ENCODE results near the gene RGMA.

DNA sequence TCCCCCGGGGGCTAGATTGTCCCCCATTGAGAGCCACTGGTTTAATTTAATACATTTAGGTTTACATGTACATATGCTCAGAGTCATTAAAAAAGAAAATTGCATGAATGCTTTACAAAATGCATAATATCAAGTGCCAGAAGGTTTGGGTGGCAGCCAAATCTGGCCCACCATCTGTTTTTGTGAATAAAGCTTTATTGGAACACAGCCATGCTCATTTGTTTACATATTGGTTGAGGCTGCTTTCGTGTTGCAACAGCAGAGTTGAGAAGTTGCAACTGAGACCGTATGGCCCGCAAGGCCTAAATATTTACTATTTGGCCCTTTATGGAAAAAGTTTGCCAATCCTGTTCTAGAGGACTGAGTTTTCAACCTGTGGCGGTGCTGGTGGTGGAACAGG lies 32.1 kb upstream of the RGMA start:
- no peak for TF ChIP-seq POLR2A (IDR thresholded peaks at IDR 0.05; ENCODE audit: low read depth, low read length)
- TF ChIP-seq, protein P1, sequence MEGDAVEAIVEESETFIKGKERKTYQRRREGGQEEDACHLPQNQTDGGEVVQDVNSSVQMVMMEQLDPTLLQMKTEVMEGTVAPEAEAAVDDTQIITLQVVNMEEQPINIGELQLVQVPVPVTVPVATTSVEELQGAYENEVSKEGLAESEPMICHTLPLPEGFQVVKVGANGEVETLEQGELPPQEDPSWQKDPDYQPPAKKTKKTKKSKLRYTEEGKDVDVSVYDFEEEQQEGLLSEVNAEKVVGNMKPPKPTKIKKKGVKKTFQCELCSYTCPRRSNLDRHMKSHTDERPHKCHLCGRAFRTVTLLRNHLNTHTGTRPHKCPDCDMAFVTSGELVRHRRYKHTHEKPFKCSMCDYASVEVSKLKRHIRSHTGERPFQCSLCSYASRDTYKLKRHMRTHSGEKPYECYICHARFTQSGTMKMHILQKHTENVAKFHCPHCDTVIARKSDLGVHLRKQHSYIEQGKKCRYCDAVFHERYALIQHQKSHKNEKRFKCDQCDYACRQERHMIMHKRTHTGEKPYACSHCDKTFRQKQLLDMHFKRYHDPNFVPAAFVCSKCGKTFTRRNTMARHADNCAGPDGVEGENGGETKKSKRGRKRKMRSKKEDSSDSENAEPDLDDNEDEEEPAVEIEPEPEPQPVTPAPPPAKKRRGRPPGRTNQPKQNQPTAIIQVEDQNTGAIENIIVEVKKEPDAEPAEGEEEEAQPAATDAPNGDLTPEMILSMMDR (IDR thresholded peaks at IDR 0.05 in 2 of 3, conservative IDR thresholded peaks at IDR 0.05 in 1 of 3; ENCODE audit: control insufficient read depth in 2 of 3, extremely low read depth in 1 of 3, insufficient read depth in 1 of 3, low read depth in 3 of 3, low read length in 3 of 3): no peak
- TF ChIP-seq, protein P2, sequence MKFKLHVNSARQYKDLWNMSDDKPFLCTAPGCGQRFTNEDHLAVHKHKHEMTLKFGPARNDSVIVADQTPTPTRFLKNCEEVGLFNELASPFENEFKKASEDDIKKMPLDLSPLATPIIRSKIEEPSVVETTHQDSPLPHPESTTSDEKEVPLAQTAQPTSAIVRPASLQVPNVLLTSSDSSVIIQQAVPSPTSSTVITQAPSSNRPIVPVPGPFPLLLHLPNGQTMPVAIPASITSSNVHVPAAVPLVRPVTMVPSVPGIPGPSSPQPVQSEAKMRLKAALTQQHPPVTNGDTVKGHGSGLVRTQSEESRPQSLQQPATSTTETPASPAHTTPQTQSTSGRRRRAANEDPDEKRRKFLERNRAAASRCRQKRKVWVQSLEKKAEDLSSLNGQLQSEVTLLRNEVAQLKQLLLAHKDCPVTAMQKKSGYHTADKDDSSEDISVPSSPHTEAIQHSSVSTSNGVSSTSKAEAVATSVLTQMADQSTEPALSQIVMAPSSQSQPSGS (IDR thresholded peaks at IDR 0.05; ENCODE audit: low read length): no peak
- TF ChIP-seq, protein P3, sequence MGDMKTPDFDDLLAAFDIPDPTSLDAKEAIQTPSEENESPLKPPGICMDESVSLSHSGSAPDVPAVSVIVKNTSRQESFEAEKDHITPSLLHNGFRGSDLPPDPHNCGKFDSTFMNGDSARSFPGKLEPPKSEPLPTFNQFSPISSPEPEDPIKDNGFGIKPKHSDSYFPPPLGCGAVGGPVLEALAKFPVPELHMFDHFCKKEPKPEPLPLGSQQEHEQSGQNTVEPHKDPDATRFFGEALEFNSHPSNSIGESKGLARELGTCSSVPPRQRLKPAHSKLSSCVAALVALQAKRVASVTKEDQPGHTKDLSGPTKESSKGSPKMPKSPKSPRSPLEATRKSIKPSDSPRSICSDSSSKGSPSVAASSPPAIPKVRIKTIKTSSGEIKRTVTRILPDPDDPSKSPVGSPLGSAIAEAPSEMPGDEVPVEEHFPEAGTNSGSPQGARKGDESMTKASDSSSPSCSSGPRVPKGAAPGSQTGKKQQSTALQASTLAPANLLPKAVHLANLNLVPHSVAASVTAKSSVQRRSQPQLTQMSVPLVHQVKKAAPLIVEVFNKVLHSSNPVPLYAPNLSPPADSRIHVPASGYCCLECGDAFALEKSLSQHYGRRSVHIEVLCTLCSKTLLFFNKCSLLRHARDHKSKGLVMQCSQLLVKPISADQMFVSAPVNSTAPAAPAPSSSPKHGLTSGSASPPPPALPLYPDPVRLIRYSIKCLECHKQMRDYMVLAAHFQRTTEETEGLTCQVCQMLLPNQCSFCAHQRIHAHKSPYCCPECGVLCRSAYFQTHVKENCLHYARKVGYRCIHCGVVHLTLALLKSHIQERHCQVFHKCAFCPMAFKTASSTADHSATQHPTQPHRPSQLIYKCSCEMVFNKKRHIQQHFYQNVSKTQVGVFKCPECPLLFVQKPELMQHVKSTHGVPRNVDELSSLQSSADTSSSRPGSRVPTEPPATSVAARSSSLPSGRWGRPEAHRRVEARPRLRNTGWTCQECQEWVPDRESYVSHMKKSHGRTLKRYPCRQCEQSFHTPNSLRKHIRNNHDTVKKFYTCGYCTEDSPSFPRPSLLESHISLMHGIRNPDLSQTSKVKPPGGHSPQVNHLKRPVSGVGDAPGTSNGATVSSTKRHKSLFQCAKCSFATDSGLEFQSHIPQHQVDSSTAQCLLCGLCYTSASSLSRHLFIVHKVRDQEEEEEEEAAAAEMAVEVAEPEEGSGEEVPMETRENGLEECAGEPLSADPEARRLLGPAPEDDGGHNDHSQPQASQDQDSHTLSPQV (IDR thresholded peaks at IDR 0.05): no peak

All from GM12878 (cell line).